GM18951 (cell line): ENCODE results near the gene F8.

Experiments used
- POLR2A ChIP-seq: IDR thresholded peaks from 4 replicates; pipeline ENCODE4 v1.6.1; 2011; ENCODE audit warnings: mild to moderate bottlenecking; ENCODE audit not compliant: insufficient read length, insufficient read depth; ENCODE audit errors: extremely low read depth
- in situ Hi-C: fragments of 300-500 bp; cut with MboI; formaldehyde crosslinking; loops from one replicate; pipeline ENCODE4 v1.12.0; 2022; ENCODE audit warnings: low sequenced_read_pairs, mixed read lengths, inconsistent platforms; ENCODE audit not compliant: unreplicated experiment

F8 gene

GRCh38 chrX:154836163-154836562 is 186.4 kb downstream of the F8 start:
- in situ Hi-C loops = loop anchor here (25.0 kb wide), 1 partner anchor 249 kb away; the partner anchor contains the start of gene CTAG1A
- TF ChIP-seq POLR2A = no peak

DNA sequence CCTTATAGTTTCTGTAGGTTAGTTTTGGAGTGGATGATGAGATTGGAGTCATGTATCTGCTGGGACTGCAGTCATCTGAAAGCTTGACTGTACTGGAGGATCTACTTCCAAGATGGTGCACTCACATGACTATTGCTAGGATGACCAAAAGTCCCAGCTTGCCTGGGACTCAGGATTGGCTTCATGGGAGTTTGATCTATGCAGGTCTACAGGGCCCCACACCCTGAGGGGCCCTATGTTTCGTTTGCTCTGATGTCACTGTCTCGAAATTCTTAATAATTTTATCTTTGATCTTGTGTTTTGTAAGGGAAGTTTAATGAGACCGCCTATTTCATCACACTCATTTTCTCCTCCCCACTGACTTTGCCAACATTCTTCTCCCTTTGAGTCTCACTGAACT is 188.0 kb downstream of the F8 start, which contains the start of gene SMIM9:
Gene SMIM9 (minus strand): TSS at position 101 of the 400 bp plus-strand sequence. CDS start 3,806 bp downstream, outside the sequence.
- no peak for TF ChIP-seq POLR2A
- in situ Hi-C loops = loop anchor here (25.0 kb wide), 1 partner anchor 247 kb away; the partner anchor contains the start of gene CTAG1A

DNA sequence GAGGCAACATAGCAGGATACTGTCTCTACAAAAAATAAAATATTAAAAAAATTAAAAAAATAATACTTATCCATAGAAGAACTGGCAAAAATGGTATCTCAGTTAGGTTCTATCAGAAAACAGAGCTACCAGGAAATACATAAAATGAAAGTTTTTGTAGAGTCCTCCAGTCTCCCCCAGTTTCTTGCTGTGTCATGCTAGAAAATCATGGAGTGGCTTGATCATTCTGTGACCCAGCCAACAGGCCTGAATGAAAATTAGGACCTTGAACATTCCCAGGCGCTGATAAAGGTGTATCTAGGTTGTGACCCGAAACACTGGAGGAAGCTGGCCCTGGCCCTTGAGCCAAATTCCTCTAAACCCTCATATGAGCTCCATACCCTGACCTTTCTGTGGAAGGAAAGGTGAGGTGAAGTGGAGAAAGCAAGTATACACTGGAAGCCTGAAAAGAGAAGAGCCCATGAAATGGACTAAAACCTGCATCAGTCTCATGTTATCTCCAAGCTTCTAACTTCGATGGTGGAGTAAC is 188.7 kb downstream of the F8 start:
- in situ Hi-C loops = loop anchor here (25.0 kb wide), 1 partner anchor 247 kb away; the partner anchor contains the start of gene CTAG1A
- no peak for TF ChIP-seq POLR2A

GRCh38 chrX:154829926-154830442 is 192.5 kb downstream of the F8 start:
- TF ChIP-seq POLR2A = no peak
- in situ Hi-C loops = loop anchor here (25.0 kb wide), 1 partner anchor 243 kb away; the partner anchor contains the start of gene CTAG1A

DNA sequence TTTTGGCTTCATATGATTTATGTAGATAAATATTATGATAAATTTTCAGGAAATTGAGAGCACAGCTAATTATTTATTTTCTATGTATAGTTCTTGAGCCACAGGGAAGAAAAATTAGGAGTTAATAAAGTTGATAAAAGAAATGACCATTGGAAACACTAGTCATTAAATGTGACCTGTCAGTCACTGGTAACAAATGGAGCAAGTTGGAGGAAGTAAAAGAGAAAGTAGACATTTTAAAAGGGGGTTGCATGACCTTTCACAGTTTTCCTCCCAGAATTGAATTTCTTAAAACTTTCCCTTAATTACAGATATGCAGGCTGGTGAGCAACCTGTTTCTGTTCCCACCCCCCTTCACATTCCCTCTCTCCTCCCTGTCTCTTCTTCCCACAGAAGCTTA is 193.4 kb downstream of the F8 start:
- TF ChIP-seq POLR2A = no peak
- in situ Hi-C loops = loop anchor here (25.0 kb wide), 1 partner anchor 242 kb away; the partner anchor contains the start of gene CTAG1A

GRCh38 chrX:154828016-154828408 is 194.5 kb downstream of the F8 start:
- in situ Hi-C loops = loop anchor here (25.0 kb wide), 1 partner anchor 241 kb away; the partner anchor contains the start of gene CTAG1A

DNA sequence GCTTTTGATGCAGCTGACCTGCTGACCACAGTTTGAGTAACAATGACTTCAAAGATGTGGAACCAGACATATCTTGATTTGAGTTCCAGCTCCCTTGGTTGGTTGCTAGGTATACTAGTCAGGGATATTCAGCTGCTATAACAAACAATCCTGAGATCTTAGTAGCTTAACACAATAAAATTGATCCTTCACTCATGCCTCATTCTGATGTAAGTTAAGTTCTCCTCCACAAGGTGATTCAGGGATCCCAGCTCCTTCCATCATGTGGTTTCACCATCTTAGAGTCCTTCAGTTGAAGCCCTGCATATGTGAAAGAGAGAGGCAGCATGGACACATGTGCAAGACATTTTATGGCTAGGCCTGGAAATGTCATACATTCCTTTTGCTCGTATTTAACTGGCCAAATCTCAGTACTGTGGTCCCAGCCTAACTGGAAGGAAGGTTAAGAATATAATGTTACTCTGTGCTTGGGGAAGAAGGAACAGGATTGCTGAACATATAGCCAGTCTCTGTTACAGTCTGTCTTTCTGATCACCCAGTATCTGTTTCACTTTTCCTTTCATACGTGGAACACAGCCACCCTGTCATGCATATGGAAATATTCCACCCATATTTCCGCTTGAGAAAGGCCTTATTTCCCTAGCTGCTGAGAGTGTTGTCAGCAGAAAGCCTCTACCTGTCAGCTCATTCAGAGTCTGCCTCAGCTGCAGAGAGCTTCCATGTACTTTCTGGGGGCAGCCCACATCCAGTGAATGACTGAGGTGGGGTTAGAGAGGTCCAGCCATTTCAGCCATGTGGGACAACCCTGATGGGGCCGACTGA is 195.1 kb downstream of the F8 start:
- in situ Hi-C loops = loop anchor here (25.0 kb wide), 1 partner anchor 240 kb away; the partner anchor contains the start of gene CTAG1A
- peak; percentile 36 for TF ChIP-seq POLR2A

More at GRCh38 chrX:154828016-154828408, 194.5 kb downstream of the F8 start:
- TF ChIP-seq POLR2A = no peak

DNA sequence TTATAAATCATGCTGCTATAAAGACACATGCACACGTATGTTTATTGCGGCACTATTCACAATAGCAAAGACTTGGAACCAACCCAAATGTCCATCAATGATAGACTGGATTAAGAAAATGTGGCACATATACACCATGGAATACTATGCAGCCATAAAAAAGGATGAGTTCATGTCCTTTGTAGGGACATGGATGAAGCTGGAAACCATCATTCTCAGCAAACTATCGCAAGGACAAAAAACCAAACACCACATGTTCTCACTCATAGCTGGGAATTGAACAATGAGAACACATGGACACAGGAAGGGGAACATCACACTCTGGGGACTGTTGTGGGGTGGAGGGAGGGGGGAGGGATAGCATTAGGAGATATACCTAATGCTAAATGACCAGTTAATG is 196.9 kb downstream of the F8 start:
- in situ Hi-C loops = loop anchor here (25.0 kb wide), 1 partner anchor 238 kb away; the partner anchor contains the start of gene CTAG1A

- no peak for TF ChIP-seq POLR2A
- in situ Hi-C loops = loop anchor here (25.0 kb wide), 1 partner anchor 237 kb away; the partner anchor contains the start of gene CTAG1A
Measured at GRCh38 chrX:154824638-154825037, 197.9 kb downstream of the F8 start.

- in situ Hi-C loops = no loop called here
- no peak for TF ChIP-seq POLR2A
Measured at GRCh38 chrX:154822029-154822428, 200.5 kb downstream of the F8 start.

DNA sequence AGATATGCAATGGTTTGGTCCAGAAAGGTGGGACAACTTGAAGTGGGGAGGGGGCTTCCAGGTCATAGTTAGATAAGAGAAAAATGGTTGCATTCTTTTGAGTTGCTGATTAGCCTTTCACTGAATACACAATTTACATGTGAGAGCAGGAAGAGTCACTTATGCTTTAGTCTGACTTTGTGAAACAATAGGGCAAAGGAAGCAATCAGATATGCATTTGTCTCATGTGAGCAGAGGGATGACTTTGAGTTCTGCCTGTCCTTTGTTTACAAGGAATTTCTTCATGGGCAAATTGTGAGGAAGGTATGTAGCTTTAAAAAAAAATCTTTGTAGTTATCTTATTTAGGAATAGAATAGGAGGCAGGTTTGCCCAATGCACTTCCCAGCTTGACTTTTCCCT is 201.0 kb downstream of the F8 start:
- in situ Hi-C loops = no loop called here
- TF ChIP-seq POLR2A = no peak

GRCh38 chrX:154819771-154820341 is 202.7 kb downstream of the F8 start:
- in situ Hi-C loops = no loop called here
- no peak for TF ChIP-seq POLR2A
